Lung (tissue), 12 donors: ENCODE data around the gene REM1. TPM values are rescaled to one million over a fixed set of nuclear protein-coding genes. Genes with fewer than 3 reads are reported as not detected.

ENCODE experiments used
- ATAC-seq: fragments of 200-7000 bp; cut with Tn5 transposase; one replicate; pipeline ENCODE4 v1.9.1; 2020; ENCODE audit warnings: moderate number of reproducible peaks; ENCODE audit not compliant: insufficient read depth, low FRiP score
- DNase-seq, 3 donors: peaks; one replicate each; pipeline ENCODE4 v3.0.0-alpha.2; 2013 to 2017
- H3K27ac ChIP-seq, 2 donors: one replicate each; pipeline ENCODE4 v1.5.1; 2013; ENCODE audit warnings: mild to moderate bottlenecking in 2 of 2, moderate library complexity in 2 of 2, control low read depth in 1 of 2, inconsistent platforms in 1 of 2, low read depth in 1 of 2, low read length in 1 of 2
- H3K27me3 ChIP-seq, 3 donors: one replicate each; pipeline ENCODE4 v1.5.1; 2013; ENCODE audit warnings: low read length in 2 of 3; ENCODE audit not compliant: control insufficient read depth in 3 of 3, insufficient read depth in 3 of 3
- H3K36me3 ChIP-seq, 4 donors: one replicate each; pipeline ENCODE4 v1.5.1; 2013; ENCODE audit warnings: low read length in 4 of 4, mild to moderate bottlenecking in 1 of 4, moderate library complexity in 1 of 4; ENCODE audit not compliant: control insufficient read depth in 4 of 4, insufficient read depth in 4 of 4
- H3K4me1 ChIP-seq, 5 donors: one replicate each; pipeline ENCODE4 v1.5.1; 2013; ENCODE audit warnings: low read length in 5 of 5, mild to moderate bottlenecking in 2 of 5, moderate library complexity in 1 of 5; ENCODE audit not compliant: control insufficient read depth in 5 of 5, insufficient read depth in 5 of 5
- H3K4me3 ChIP-seq: one replicate; pipeline ENCODE4 v1.5.1; 2013; ENCODE audit warnings: mild to moderate bottlenecking, control low read depth, moderate library complexity
- H3K9ac ChIP-seq, 2 donors: one replicate each; pipeline ENCODE4 v1.5.1; 2013; ENCODE audit warnings: low read length in 2 of 2, control low read depth in 1 of 2; ENCODE audit not compliant: insufficient read depth in 1 of 2
- H3K9me3 ChIP-seq, 4 donors: one replicate each; pipeline ENCODE4 v1.5.1; 2013; ENCODE audit warnings: low read length in 3 of 4, mild to moderate bottlenecking in 1 of 4, moderate library complexity in 1 of 4; ENCODE audit not compliant: control insufficient read depth in 4 of 4, insufficient read depth in 3 of 4
- WGBS, 2 donors: extraction: QIAGEN DNeasy Blood & Tissue Kit; methylation state at CpG; one replicate each; pipeline ENCODE4 v1.1.7; 2013; 5-methylcytosine and 5-hydroxymethylcytosine counted together
- polyA plus RNA-seq, 2 donors: library from polyadenylated mRNA; stranded (reverse); fragments of 200-250 nt; gene quantifications; one replicate each; pipeline ENCODE4 v1.2.1, GENCODE V29; 2013
- total RNA-seq, 2 donors: library from RNA; depleted of rRNA in 1 of 2; stranded (reverse); fragments of >200 nt in 1 of 2; gene quantifications; one replicate each; pipeline ENCODE4 v1.2.1, GENCODE V29; 2014 to 2021
- TF ChIP-seq, protein P1 (sequence below): IDR thresholded peaks from 2 replicates; pipeline ENCODE4 v1.5.1; 2012; ENCODE audit warnings: mild to moderate bottlenecking; ENCODE audit errors: control extremely low read depth, extremely low read depth
- donor health status: control.
- donor health status: control.
- donor health status: Bipolar disorder and iron deficiency.
- donor health status: healthy.
- donor health status: DM: yes; HTN: yes; CAD: no.

REM1 gene
- total and polyA plus RNA-seq, 4 donors = 1.3 to 7.1 (median 1.7) TPM

DNA sequence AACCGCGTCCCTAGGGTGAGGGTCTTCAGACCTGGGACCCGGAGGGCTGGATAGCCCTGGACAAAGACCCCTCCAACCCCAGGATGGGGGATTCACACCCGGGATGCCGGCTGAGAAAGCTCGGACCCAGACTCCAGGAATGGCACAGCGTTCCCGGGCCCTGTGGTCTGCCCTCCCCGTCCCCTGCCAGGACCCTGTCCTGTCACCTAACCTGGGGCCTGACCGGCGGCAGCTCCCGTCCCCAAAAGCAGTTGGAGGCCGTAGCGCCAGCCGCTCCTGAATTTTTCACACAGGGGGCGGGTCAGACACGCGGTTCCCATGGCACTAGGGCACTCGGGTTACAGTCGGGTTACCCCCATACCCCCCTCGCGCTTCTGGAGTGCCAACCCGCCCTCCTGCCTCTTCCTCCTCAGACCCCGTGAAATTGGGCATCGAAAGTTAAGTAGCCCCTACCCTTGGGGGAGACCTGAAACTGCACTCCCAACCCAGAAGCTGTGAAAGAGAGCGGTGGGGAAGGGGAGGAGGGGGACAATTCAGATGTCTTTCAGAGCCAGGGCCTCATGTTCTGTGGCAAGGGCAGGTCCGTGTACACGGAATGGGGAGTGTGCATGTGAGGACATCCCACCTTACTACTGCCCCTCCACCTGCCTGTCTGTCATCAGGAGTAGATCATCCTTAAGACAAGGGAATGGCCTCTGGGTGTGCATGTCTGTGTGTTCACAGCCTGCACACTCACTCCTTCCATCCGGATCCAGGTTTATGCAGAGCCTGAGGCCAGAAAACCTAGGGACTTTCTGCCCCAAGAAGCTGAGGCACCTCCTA is 595 bp downstream of the REM1 start:
- Histone ChIP-seq H3K36me3 (no peaks in the 10 kb centered on the region), H3K9me3 (peaks cover 0 to 4% (median 0%) of the 10 kb centered on the region in 4 donors), H3K4me1 (peaks cover 0 to 16% (median 3%) of the 10 kb centered on the region in 5 donors), H3K27ac (no peak overlapping the region), H3K27me3 (peaks cover 0 to 13% (median 0%) of the 10 kb centered on the region in 3 donors), H3K4me3 (no peak overlapping the region), H3K9ac (peak overlapping the region; percentile 49 to 50)
- 4 to 5% methylated on average over 28 to 29 of the region's 29 CpGs for WGBS, 2 donors
- ATAC-seq (peak; percentile 35), DNase-seq (no peak)
- TF ChIP-seq, protein P1, sequence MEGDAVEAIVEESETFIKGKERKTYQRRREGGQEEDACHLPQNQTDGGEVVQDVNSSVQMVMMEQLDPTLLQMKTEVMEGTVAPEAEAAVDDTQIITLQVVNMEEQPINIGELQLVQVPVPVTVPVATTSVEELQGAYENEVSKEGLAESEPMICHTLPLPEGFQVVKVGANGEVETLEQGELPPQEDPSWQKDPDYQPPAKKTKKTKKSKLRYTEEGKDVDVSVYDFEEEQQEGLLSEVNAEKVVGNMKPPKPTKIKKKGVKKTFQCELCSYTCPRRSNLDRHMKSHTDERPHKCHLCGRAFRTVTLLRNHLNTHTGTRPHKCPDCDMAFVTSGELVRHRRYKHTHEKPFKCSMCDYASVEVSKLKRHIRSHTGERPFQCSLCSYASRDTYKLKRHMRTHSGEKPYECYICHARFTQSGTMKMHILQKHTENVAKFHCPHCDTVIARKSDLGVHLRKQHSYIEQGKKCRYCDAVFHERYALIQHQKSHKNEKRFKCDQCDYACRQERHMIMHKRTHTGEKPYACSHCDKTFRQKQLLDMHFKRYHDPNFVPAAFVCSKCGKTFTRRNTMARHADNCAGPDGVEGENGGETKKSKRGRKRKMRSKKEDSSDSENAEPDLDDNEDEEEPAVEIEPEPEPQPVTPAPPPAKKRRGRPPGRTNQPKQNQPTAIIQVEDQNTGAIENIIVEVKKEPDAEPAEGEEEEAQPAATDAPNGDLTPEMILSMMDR = no peak

DNA sequence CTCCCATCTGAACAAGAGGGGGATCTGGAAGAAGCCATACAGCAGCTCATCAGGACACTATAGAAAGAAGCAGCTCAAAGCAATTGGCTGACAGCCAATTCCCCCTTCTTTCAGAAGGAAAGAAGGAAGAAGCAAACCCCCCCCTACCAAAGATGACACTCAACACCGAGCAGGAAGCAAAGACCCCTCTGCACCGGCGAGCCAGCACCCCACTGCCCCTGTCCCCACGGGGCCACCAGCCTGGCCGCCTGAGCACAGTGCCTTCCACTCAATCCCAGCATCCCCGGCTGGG is 1.2 kb downstream of the REM1 start:
- Histone ChIP-seq H3K36me3 (no peaks in the 10 kb centered on the region), H3K4me1 (peaks cover 0 to 16% (median 3%) of the 10 kb centered on the region in 5 donors), H3K27me3 (peaks cover 0 to 13% (median 0%) of the 10 kb centered on the region in 3 donors), H3K4me3 (no peak overlapping the region), H3K9me3 (peaks cover 0 to 4% (median 0%) of the 10 kb centered on the region in 4 donors), H3K9ac (peak overlapping the region in 1 of 2 donors; percentile 50), H3K27ac (no peak overlapping the region)
- peak in 2 of 3 donors; percentile 51 to 71 for DNase-seq
- WGBS, 2 donors = 47 to 52% methylated on average over 6 of the region's 6 CpGs
- TF ChIP-seq, protein P1 = no peak
- no peak for ATAC-seq

DNA sequence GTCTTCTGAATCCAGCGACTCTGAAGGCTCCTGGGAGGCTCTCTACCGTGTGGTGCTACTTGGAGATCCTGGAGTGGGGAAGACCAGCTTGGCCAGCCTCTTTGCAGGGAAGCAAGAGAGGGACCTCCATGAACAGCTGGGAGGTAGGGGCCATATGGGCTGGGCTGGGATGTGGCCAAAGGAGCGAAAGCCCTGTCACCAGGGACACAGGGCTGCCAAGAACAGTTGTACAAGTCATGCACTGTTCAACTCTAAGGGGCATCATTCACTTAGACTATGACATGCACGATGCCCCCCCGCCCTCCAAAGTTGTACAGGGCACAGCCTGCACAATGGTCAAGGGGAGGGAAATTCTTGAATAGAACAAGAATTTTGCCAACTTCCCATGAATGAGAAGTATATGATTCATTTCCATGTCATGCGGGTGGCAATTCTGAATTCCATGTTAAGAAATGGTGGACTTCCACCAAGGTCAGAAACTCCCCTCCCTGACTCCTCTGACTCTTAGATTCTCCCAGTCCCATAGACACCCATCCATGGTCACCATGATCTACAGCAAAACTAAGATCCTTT is 1.6 kb downstream of the REM1 start:
- H3K4me1 ChIP-seq = peaks cover 0 to 16% (median 3%) of the 10 kb centered on the region in 5 donors
- no peak overlapping the region for H3K4me3 ChIP-seq
- peaks cover 0 to 13% (median 0%) of the 10 kb centered on the region in 3 donors for H3K27me3 ChIP-seq
- 73 to 85% methylated on average over 6 of the region's 6 CpGs for WGBS, 2 donors
- no peak overlapping the region for H3K27ac ChIP-seq
- peaks cover 0 to 3% (median 0%) of the 10 kb centered on the region in 4 donors for H3K36me3 ChIP-seq
- no peak overlapping the region for H3K9ac ChIP-seq
- ATAC-seq (no peak), DNase-seq (no peak)
- peaks cover 0 to 4% (median 0%) of the 10 kb centered on the region in 4 donors for H3K9me3 ChIP-seq
- TF ChIP-seq, protein P1 = no peak
